Endothelial cell of umbilical vein (primary cell): Measurements from ENCODE around the gene SVIL.

ENCODE experiments used
- CTCF ChIP-seq, 2 donors: IDR thresholded peaks; 1 replicate in 1 of 2; 2 replicates in 1 of 2; pipeline ENCODE4 v1.5.1; 2011; ENCODE audit warnings: low read length in 2 of 2, mild to moderate bottlenecking in 2 of 2, moderate library complexity in 2 of 2, control low read depth in 1 of 2, inconsistent platforms in 1 of 2, low read depth in 1 of 2; ENCODE audit not compliant: insufficient read depth in 1 of 2; ENCODE audit errors: extremely low read depth in 1 of 2
- EZH2 ChIP-seq: IDR thresholded peaks from 2 replicates; pipeline ENCODE4 v1.6.1; 2012; ENCODE audit warnings: borderline replicate concordance, low read depth, mild to moderate bottlenecking, moderate library complexity, low read length, inconsistent platforms; ENCODE audit not compliant: severe bottlenecking
- MAX ChIP-seq: IDR thresholded peaks from 2 replicates; pipeline ENCODE4 v1.6.1; 2011; ENCODE audit not compliant: insufficient read depth, insufficient read length
- POLR2A ChIP-seq: IDR thresholded peaks from 2 replicates; pipeline ENCODE4 v1.6.1; 2012; ENCODE audit warnings: low read depth, mild to moderate bottlenecking, control low read depth, low read length
- POLR2AphosphoS5 ChIP-seq: IDR thresholded peaks from 2 replicates; pipeline ENCODE4 v1.6.1; 2012; ENCODE audit warnings: low read depth, mild to moderate bottlenecking, control low read depth, low read length, moderate library complexity; ENCODE audit not compliant: insufficient read depth

- no peak for TF ChIP-seq CTCF (IDR thresholded peaks at IDR 0.05; ENCODE audit: extremely low read depth in 1 of 2, insufficient read depth in 1 of 2, low read depth in 1 of 2, low read length in 2 of 2)
- no peak for TF ChIP-seq POLR2A
- no peak for TF ChIP-seq MAX
- TF ChIP-seq EZH2 = no peak
- no peak for TF ChIP-seq POLR2AphosphoS5
Observed at GRCh38 chr10:29541422-29542210, 93.2 kb downstream of the SVIL start.
